ENCODE data around the gene NDUFS7.
"Not testable (repeated sequence)": the region's sequence is repeated elsewhere in the genome, so short reads cannot be mapped to it uniquely, and the experiment has no call there.

NDUFS7 gene

GRCh38 chr19:1438933-1439354 lies 55.2 kb downstream of the NDUFS7 start:
- TF ChIP-seq, protein P1, sequence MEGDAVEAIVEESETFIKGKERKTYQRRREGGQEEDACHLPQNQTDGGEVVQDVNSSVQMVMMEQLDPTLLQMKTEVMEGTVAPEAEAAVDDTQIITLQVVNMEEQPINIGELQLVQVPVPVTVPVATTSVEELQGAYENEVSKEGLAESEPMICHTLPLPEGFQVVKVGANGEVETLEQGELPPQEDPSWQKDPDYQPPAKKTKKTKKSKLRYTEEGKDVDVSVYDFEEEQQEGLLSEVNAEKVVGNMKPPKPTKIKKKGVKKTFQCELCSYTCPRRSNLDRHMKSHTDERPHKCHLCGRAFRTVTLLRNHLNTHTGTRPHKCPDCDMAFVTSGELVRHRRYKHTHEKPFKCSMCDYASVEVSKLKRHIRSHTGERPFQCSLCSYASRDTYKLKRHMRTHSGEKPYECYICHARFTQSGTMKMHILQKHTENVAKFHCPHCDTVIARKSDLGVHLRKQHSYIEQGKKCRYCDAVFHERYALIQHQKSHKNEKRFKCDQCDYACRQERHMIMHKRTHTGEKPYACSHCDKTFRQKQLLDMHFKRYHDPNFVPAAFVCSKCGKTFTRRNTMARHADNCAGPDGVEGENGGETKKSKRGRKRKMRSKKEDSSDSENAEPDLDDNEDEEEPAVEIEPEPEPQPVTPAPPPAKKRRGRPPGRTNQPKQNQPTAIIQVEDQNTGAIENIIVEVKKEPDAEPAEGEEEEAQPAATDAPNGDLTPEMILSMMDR (IDR thresholded peaks at IDR 0.05; ENCODE audit: insufficient read depth, low read length, poor library complexity, severe bottlenecking), result no peak
- Histone ChIP-seq H3K36me3 (ENCODE audit: control insufficient read depth, insufficient read depth, low read length) (peaks cover 33% of the 10 kb centered on the region), H3K4me3 (replicated peaks; ENCODE audit: low read depth, low read length) (peak overlapping the region; percentile 80), H3K27me3 (replicated peaks; ENCODE audit: control insufficient read depth, insufficient read depth, low read length) (no peaks in the 10 kb centered on the region)
- DNase-seq (ENCODE audit: extremely low read depth, insufficient read length), result no peak

DNA sequence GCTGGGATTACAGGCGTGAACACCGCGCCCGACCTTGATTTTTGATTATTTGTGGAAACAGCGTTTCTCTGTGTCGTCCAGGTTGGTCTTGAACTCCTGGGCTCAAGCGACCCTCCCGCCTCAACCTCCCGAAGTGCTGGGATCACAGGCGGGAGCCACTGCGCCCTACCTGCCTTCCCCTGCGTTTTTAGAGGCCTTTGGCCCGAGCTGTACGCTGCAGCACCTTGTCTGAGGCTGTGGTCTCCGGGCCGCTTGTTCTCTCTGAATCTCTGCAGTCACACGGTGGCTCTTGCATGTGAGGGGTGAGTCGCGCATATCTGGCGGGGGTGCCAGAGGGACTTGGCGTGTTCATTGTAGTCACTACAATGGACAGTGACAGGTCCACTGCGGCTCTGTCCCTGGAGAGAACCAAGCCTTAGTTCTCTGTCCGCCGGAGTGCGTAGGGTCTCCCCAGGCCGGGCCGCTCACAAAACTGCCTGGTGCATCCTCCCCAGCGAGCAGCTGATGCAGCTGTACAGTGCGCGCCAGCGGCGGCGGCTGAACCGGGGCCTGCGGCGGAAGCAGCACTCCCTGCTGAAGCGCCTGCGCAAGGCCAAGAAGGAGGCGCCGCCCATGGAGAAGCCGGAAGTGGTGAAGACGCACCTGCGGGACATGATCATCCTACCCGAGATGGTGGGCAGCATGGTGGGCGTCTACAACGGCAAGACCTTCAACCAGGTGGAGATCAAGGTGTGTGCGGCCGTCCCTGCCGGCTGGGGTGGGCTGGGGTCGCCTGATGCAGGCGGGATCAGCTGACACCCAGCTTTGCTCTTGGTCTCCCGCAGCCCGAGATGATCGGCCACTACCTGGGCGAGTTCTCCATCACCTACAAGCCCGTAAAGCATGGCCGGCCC lies 56.1 kb downstream of the NDUFS7 start:
- DNase-seq (ENCODE audit: extremely low read depth, insufficient read length); H3K27me3 ChIP-seq (replicated peaks; ENCODE audit: control insufficient read depth, insufficient read depth, low read length): not testable (repeated sequence)
- Histone ChIP-seq H3K36me3 (ENCODE audit: control insufficient read depth, insufficient read depth, low read length) (peaks cover 27% of the 10 kb centered on the region), H3K4me3 (replicated peaks; ENCODE audit: low read depth, low read length) (peak overlapping the region; percentile 80)

DNA sequence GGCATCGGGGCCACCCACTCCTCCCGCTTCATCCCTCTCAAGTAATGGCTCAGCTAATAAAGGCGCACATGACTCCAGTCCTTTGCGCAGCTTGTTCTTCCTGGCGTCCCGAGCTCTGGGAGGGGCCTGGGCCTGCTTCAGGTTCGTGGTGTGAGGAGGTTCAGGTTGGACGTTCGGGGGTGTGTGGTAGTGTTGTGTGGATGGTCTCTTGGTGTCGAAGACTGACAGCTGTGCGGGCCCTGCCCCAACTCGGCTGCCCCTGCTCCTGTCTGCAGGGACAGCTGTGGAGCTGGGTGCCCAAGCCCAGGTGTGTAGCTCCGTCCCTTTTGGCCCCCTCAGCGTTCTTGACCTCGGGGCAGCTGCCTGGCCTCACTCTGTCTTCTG lies 56.7 kb downstream of the NDUFS7 start:
- H3K27me3 ChIP-seq (replicated peaks; ENCODE audit: control insufficient read depth, insufficient read depth, low read length), result no peaks in the 10 kb centered on the region
- H3K4me3 ChIP-seq (replicated peaks; ENCODE audit: low read depth, low read length), result peak overlapping the region; percentile 25; the same call in 1 of the 2 replicates
- DNase-seq (ENCODE audit: extremely low read depth, insufficient read length), result no peak
- peaks cover 27% of the 10 kb centered on the region for H3K36me3 ChIP-seq (ENCODE audit: control insufficient read depth, insufficient read depth, low read length)
- TF ChIP-seq, protein P1 (IDR thresholded peaks at IDR 0.05; ENCODE audit: insufficient read depth, low read length, poor library complexity, severe bottlenecking), result no peak

- TF ChIP-seq, protein P1 (IDR thresholded peaks at IDR 0.05; ENCODE audit: insufficient read depth, low read length, poor library complexity, severe bottlenecking), result no peak
- Histone ChIP-seq H3K27me3 (replicated peaks; ENCODE audit: control insufficient read depth, insufficient read depth, low read length) (no peaks in the 10 kb centered on the region), H3K4me3 (replicated peaks; ENCODE audit: low read depth, low read length) (no peak overlapping the region), H3K36me3 (ENCODE audit: control insufficient read depth, insufficient read depth, low read length) (peaks cover 26% of the 10 kb centered on the region)
- no peak for DNase-seq (ENCODE audit: extremely low read depth, insufficient read length)
Observed at GRCh38 chr19:1441022-1441426, 57.3 kb downstream of the NDUFS7 start.

DNA sequence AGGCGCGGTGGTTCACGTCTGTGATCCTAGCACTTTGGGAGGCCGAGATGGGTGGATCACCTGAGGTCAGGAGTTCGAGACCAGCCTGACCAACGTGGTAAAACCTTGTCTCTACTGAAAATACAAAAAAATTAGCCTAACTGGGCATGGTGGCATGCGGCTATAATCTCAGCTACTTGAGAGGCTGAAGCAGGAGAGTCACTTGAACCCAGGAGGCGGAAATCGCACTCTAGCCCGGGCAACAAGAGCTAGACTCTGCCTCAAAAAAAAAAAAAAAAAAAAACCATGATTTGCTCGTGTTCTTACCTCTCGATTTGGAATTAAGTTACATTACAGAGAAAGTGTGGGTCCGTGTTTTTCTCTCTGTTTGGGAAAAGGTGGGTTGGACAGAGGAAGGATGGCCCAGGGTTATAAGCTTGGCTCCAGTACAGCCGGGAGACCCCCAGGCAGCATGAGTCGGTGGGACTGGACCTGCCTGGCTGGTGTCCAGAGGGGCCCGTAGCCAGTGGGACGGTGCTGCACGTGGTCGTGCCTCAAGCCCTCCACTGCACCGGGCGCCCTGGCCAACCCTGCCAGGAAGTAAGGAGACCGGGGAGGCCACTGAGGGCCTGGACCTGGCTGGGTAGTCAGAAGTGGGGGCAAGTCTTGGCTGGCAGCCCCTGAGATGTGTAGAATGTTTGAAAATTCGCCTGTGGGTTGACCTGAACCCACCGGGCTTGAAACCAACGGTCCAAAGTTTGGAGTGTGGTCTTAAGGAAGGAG lies 58.2 kb downstream of the NDUFS7 start:
- DNase-seq (ENCODE audit: extremely low read depth, insufficient read length), result no peak
- H3K36me3 ChIP-seq (ENCODE audit: control insufficient read depth, insufficient read depth, low read length), result peaks cover 26% of the 10 kb centered on the region
- TF ChIP-seq, protein P1 (IDR thresholded peaks at IDR 0.05; ENCODE audit: insufficient read depth, low read length, poor library complexity, severe bottlenecking), result no peak
- H3K27me3 ChIP-seq (replicated peaks; ENCODE audit: control insufficient read depth, insufficient read depth, low read length), result no peaks in the 10 kb centered on the region
- no peak overlapping the region for H3K4me3 ChIP-seq (replicated peaks; ENCODE audit: low read depth, low read length)

Measured in GM06990 (cell line).